ENCODE measurements around the gene OR56A3.

The OR56A3 gene

DNA sequence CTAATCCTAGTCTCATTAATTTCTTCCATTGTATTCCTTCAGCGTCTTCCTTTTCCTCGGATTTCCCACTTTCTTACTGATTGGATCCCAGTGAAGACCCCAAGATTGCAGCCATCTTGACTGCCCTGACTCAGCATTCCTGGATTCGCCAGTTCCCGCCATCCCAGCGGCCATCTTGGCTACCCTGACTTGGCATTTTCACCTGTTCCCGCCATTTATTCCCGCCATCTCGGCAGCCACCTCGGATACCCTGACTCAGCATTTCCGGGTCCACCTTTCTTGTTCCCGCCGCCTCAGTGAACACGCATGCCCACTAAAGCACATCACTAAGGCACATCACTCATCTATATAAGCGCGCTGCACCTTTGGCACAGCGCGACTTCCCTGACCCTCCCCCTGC lies 13.8 kb upstream of the OR56A3 start:
- no peak for DNase-seq (ENCODE audit: low read depth in 1 of 2, low spot score in 1 of 2)
- Histone ChIP-seq H3K27ac (replicated peaks) (no peak overlapping the region), H3K27me3 (ENCODE audit: insufficient read depth, poor library complexity, severe bottlenecking) (no peaks in the 10 kb centered on the region), H3K4me3 (replicated peaks; ENCODE audit: insufficient read depth, low read length) (no peak overlapping the region)
- TF ChIP-seq GABPA (IDR thresholded peaks at IDR 0.05; ENCODE audit: low read depth) (no peak), REST (IDR thresholded peaks at IDR 0.05; ENCODE audit: insufficient replicate concordance, low read depth) (no peak), POLR2AphosphoS5 (IDR thresholded peaks at IDR 0.05; ENCODE audit: low read depth) (no peak), SPI1 (IDR thresholded peaks at IDR 0.05; ENCODE audit: borderline replicate concordance, low read depth) (no peak)
- TF ChIP-seq, protein P1, sequence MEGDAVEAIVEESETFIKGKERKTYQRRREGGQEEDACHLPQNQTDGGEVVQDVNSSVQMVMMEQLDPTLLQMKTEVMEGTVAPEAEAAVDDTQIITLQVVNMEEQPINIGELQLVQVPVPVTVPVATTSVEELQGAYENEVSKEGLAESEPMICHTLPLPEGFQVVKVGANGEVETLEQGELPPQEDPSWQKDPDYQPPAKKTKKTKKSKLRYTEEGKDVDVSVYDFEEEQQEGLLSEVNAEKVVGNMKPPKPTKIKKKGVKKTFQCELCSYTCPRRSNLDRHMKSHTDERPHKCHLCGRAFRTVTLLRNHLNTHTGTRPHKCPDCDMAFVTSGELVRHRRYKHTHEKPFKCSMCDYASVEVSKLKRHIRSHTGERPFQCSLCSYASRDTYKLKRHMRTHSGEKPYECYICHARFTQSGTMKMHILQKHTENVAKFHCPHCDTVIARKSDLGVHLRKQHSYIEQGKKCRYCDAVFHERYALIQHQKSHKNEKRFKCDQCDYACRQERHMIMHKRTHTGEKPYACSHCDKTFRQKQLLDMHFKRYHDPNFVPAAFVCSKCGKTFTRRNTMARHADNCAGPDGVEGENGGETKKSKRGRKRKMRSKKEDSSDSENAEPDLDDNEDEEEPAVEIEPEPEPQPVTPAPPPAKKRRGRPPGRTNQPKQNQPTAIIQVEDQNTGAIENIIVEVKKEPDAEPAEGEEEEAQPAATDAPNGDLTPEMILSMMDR (IDR thresholded peaks at IDR 0.05; ENCODE audit: insufficient read depth, low read length), result no peak

DNA sequence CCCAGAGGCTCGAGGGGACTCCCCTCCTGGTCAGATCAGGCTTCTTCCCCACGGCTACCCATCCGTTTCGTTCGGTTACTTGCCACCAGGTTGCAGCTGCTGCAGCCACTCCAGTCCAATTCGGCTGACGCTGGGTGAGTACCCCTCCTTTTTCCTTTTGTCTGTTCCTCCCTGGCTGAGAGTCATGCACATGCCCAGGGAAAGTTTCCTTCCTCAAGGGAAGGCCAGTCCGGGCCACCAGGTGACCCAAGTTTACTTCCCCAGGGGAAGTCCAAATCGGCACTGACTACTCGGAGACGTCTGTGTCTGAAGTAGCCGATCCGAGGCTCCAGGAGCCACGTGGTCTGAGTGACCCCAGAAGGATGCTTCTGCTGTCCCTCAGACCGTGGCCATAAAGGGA lies 13.2 kb upstream of the OR56A3 start:
- TF ChIP-seq REST (IDR thresholded peaks at IDR 0.05; ENCODE audit: insufficient replicate concordance, low read depth) (no peak), GABPA (IDR thresholded peaks at IDR 0.05; ENCODE audit: low read depth) (no peak), SPI1 (IDR thresholded peaks at IDR 0.05; ENCODE audit: borderline replicate concordance, low read depth) (no peak), POLR2AphosphoS5 (IDR thresholded peaks at IDR 0.05; ENCODE audit: low read depth) (no peak)
- TF ChIP-seq, protein P1 (IDR thresholded peaks at IDR 0.05; ENCODE audit: insufficient read depth, low read length), result no peak
- Histone ChIP-seq H3K4me3 (replicated peaks; ENCODE audit: insufficient read depth, low read length) (no peak overlapping the region), H3K27me3 (ENCODE audit: insufficient read depth, poor library complexity, severe bottlenecking) (no peaks in the 10 kb centered on the region), H3K27ac (replicated peaks) (no peak overlapping the region)
- DNase-seq (ENCODE audit: low read depth in 1 of 2, low spot score in 1 of 2), result no peak

- DNase-seq (ENCODE audit: low read depth in 1 of 2, low spot score in 1 of 2), result no peak
- TF ChIP-seq SPI1 (IDR thresholded peaks at IDR 0.05; ENCODE audit: borderline replicate concordance, low read depth), result no peak
- TF ChIP-seq REST (IDR thresholded peaks at IDR 0.05; ENCODE audit: insufficient replicate concordance, low read depth), result no peak
- TF ChIP-seq POLR2AphosphoS5 (IDR thresholded peaks at IDR 0.05; ENCODE audit: low read depth), result no peak
- no peak for TF ChIP-seq GABPA (IDR thresholded peaks at IDR 0.05; ENCODE audit: low read depth)
- TF ChIP-seq, protein P1 (IDR thresholded peaks at IDR 0.05; ENCODE audit: insufficient read depth, low read length), result no peak
- no peak overlapping the region for H3K27ac ChIP-seq (replicated peaks)
- no peak overlapping the region for H3K4me3 ChIP-seq (replicated peaks; ENCODE audit: insufficient read depth, low read length)
- H3K27me3 ChIP-seq (ENCODE audit: insufficient read depth, poor library complexity, severe bottlenecking), result no peaks in the 10 kb centered on the region
Measured at GRCh38 chr11:5929571-5930368, 12.3 kb upstream of the OR56A3 start.

All from HL-60 (cell line).